ENCODE data around the gene ALX1.

Gene ALX1

DNA sequence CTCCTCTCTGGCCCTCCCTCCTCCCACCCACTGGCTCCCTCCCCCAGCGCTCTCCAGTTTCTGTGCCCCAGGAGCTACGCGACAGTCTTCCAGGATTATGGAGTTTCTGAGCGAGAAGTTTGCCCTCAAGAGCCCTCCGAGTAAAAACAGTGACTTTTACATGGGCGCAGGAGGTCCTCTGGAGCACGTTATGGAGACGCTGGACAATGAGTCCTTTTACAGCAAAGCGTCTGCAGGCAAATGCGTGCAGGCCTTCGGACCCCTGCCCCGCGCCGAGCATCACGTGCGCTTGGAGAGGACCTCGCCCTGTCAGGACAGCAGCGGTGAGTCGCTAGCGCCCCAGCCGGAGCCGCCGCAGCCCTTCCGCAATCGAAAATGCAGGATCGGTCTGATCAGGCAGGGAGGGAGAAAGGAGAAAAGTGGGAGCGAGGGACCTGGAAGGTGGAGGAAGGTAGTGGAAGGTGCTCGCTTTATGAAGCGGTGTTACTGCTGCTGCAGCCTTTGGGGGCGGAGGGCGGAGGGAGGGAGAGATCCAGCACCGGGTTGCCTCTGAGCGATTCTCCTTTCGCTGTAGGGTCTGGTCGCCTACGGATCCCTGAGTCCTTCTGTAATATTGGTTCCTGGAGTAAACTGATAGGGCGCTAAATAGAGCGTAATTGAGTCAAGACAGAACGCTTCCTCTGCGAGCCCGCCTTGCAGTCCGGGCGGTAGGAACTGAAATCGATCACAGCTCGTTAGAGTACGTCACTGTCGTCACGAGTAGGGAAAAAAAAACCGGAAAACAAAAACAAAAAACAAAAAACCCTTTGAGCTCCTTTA is at the start of gene ALX1:
Gene ALX1 (plus strand): TSS at position 56 of the 819 bp plus-strand sequence. CDS start 42 bp downstream, at position 98.
- DNase-seq = no peak

- no peak for DNase-seq
Observed at GRCh38 chr12:85237327-85237726, 42.7 kb upstream of the ALX1 start.

DNA sequence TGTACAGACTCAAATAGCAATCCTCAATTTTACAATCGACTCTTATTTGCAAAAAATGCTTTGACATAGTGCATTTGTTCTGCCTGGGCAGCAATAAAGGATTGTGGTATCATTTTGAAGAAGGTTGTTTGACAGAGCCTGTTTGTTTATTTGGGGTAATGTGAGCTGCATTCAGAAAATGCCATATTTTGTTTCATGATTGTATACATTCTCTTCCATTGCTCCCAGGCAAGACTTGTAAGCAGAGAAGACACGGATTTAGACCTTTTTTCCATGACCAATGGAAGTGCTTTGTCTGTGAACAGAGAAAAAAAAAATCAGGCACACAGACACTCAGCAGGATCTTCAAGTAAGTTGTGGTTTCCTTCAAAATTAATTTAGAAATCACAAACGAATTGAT is 35.5 kb upstream of the ALX1 start:
- DNase-seq = no peak

DNA sequence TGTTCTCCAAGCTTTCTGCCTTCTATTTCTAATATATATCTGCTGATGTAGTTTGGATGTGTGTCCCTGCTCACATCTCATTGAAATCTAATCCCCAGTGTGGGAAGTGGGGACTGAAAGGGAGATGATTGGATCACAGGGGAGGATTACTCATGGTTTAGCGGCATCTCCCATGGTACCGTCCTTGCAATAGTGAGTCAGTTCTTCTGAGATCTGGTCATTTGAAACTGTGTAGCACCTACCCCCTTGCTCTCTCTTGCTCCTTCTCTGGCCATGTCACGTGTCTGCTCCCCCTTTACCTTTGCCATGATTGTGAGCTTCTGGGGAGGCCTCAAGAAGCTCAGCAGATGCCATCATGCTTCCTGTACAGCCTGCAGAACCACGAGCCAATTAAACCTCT is 26.2 kb upstream of the ALX1 start:
- DNase-seq = no peak

DNA sequence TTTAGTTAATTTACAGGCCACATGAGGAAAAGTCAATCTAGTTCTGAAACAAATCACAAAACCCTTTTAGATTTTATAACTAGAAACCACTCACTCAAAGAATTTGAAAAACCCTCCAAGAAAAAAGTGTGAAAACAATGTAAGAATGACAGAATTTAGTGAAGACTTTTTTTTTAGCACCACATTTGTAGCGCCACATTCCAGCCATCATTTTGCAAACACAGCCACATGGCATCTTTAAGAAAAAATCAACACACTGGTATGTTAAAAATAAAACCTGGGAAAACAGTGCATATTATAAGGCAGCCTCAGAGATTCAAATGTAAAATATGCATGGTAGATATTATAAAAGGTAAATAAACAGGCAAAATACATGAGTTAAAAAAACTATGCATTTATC is 22.3 kb upstream of the ALX1 start:
- no peak for DNase-seq

DNA sequence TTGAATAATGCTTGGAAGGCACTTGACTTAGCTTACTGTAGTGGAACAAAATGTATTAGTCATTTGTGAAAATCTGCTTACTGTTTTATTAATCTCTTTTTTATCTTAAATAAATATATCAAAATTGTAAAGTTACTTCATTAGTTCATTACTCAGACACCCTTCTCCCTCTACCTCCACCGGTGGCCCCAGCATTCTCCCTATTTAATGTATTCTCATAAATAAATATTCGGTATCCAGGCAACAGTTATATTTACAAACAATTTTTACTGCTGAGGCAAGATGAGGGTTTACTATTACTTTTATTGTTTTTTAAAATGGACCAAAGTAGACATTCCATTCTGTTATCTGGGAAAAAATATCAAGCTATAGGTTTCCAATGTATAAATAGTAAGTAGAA is 19.6 kb upstream of the ALX1 start:
- DNase-seq = no peak

DNA sequence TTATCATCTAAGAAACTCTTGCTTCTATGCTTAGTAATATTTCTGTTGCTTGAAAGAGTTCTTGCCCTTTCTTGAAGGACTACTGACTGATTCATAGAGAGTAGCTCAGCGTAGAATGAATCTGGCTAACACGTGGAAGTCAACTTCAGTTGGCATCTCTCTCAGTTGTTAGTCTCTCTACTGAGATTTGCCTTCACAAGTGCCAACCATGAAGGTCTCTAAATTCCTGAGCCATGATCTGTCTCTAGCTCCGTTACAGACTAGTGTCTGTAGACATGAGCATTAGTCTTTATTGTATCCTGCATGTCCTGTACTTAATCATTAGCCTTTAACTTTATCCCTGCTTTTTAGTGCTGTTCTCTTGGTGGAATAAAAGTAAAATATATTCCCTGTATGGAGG is 19.1 kb upstream of the ALX1 start:
- DNase-seq = no peak

GRCh38 chr12:85266356-85266755 is 13.7 kb upstream of the ALX1 start:
- no peak for DNase-seq

- DNase-seq = no peak
Observed at GRCh38 chr12:85273381-85274314, 6.4 kb upstream of the ALX1 start.

DNA sequence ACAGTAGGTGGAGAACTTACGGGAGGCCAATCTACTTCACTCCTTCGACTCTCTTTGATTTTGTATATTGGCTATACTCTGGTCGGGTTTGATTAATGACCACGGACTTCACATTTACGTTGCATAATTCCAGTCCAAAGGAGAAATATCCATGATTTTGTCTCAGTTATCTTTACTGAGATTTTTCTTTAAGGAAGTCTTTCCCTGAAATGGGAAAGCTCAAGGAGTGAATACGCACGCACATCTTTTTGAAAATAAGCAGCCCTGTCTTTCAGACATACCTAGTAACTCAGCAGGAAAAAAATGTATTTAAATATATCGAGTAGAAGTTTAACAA is 5.7 kb upstream of the ALX1 start:
- no peak for DNase-seq

- DNase-seq = no peak
Observed at GRCh38 chr12:85275374-85275773, 4.6 kb upstream of the ALX1 start.

DNA sequence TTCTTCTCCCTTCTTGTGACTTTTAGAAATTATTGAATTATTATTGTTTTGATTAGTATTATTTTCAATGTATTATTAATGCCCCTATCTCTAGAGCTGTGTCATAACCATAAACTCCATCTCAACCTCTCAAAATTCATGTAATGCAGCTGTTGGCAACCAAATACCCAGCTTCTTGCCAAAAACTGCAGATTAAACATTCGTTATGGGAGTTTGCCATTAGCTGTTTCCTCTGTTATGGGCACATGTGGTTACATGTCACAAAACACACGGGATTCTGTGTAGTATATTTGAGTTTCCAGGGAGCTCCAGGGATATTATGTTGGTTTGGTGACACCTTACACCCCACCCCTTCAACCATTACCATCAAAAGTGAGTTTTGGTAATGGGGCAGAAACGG is 2.8 kb upstream of the ALX1 start:
- no peak for DNase-seq

GRCh38 chr12:85277900-85278597 is 2.0 kb upstream of the ALX1 start:
- DNase-seq = no peak

DNA sequence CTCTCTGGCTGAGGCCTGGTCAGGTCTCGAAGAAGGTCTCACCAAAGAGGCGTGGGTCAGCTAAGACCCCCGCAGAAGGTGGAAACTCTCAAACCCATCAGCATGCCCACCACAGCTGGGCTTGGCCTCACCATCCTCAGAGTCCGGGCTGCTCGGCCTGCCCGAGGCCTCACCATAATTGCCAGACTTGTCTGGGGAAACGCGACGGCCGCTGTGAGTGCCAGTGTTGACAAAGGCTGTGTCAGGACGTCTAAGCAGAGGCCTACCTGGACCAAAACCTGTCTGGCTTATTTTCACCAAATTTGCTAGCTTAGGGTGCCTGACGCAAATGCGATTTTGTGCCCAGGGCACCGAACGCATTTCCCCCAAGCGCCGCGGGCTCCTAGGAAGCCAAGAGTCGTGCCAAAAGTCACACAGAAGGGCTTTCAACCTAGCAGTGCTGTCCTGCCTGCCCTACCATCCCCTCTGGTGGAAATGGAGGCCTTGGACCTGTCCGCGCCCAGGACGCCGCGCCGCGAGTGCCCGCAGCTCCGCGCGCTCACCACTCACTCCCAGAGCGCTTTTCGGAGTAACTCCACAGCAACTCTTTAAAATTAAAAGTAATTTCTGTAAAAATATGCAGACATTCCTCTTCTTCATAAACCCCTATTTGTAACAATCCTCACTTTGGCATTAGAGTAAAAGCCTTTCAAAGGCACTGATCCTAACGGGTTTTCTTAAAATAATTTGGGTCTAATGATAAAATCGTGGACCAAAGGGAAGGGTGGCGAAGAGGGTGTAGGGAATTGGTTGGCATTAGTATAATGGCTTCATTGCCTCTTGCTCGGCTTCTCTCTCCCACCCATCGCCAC is 1.2 kb upstream of the ALX1 start:
- no peak for DNase-seq

GRCh38 chr12:85279449-85280164 is 413 bp upstream of the ALX1 start:
- DNase-seq = no peak

DNA sequence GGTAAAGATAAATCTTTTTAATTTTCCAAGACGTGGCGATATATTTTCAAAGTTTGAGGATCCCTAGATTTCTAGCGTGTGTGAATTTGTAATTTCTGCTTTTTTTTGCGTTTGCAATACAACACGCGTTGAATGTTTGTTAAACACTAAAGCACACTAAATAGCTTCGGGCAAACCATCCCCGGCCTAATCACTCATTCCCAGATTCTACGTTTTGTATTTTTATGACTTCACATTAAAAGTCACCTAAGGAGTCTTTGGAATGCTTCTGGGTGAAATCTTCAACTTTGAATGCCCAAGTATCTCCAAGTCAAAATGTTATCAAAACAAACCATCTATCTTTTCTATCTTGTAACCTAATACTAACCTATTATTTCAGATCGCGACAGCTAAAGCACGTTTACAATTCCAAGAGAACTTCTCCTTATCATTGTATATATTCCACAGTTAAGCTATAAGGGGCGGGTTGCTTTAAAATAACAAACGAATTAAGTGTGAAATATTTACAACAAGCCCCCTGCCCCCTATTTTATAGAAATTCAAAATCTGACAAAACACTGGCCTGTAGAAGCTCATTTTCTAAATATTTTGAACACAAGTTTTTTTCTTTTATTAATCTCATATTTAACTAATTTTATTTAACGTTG is 1.1 kb downstream of the ALX1 start:
- no peak for DNase-seq

- DNase-seq = no peak
Observed at GRCh38 chr12:85281636-85282312, 1.8 kb downstream of the ALX1 start.

GRCh38 chr12:85283560-85283959 is 3.5 kb downstream of the ALX1 start:
- no peak for DNase-seq

DNA sequence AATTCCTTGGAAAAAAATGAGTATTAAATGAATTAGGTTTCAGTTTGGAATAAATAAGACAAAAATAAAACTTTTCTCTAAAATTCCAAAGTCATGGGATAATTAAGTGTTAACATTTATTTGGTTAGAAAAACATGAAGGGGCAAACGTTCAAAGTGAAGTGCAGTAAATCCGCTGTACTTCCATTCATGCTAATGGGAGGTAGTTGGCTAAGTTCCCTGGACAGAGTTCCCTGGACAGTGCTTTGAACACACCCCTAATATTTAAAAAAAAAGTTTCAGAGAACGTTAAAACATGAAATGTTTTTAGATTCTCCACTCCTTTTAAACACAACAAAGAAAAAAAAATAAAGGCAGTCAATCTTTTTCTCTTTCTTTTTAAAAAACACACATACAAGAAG is 16.3 kb downstream of the ALX1 start:
- no peak for DNase-seq

- no peak for DNase-seq
Observed at GRCh38 chr12:85299053-85299452, 19.0 kb downstream of the ALX1 start.

DNA sequence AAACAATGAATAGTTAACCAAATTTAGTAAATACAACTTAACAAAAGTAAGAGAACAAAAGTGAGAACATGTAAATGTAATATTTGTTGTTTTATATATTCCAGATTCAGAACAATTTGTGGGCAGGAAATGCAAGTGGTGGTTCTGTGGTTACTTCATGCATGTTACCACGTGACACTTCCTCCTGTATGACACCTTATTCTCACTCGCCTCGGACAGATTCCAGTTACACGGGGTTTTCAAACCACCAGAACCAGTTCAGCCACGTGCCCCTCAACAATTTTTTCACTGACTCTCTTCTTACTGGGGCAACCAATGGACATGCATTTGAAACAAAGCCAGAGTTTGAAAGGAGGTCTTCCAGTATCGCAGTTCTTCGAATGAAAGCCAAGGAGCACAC is 21.0 kb downstream of the ALX1 start:
- DNase-seq = no peak
